ENCODE results near the gene ATAD5.

- peak in 1 of 4 experiments; percentile 32 for TF ChIP-seq CTCF (IDR thresholded peaks at IDR 0.05)
- peak; percentile 11 for TF ChIP-seq POLR2A (IDR thresholded peaks at IDR 0.05)
- TF ChIP-seq POLR2AphosphoS5 (IDR thresholded peaks at IDR 0.05) = peak; percentile 100
Observed at GRCh38 chr17:30831663-30832437, at the start of gene ATAD5.

Data from prostate gland (tissue), 2 donors.